Measurements from ENCODE around the gene FILIP1L. TPM values are rescaled to one million over a fixed set of nuclear protein-coding genes. Genes with fewer than 3 reads are reported as not detected.

Gene FILIP1L
- total and polyA plus RNA-seq, 2 of the 13 experiments (the other 11 are each of a cell fraction or from before 2014, with no cell fraction given) = 8.1 to 187 TPM

- TF ChIP-seq NFE2 (CRISPR knock-in tag; IDR thresholded peaks at IDR 0.05) = no peak
- TF ChIP-seq ZNF30 (CRISPR knock-in tag; IDR thresholded peaks at IDR 0.05) = no peak
- TF ChIP-seq HOMEZ (CRISPR knock-in tag; IDR thresholded peaks at IDR 0.05; ENCODE audit: low read depth) = peak; percentile 60; the same call in 1 of the 2 replicates
- TF ChIP-seq TBX3 (IDR thresholded peaks at IDR 0.05; ENCODE audit: borderline replicate concordance) = no peak
- peak; percentile 91; the same call in 1 of the 2 replicates for TF ChIP-seq ZKSCAN8 (CRISPR knock-in tag; IDR thresholded peaks at IDR 0.05; ENCODE audit: borderline replicate concordance)
- no peak for TF ChIP-seq BORCS8-MEF2B (CRISPR knock-in tag; IDR thresholded peaks at IDR 0.05)
- no peak for TF ChIP-seq ADNP (CRISPR knock-in tag; IDR thresholded peaks at IDR 0.05)
- TF ChIP-seq CEBPB (IDR thresholded peaks at IDR 0.05; ENCODE audit: borderline replicate concordance, low read depth, low read length) = no peak
- no peak for TF ChIP-seq ZNF782 (CRISPR knock-in tag; IDR thresholded peaks at IDR 0.05; ENCODE audit: borderline replicate concordance)
- TF ChIP-seq SP4 (CRISPR knock-in tag; IDR thresholded peaks at IDR 0.05) = no peak
- no peak for TF ChIP-seq CCDC6 (CRISPR knock-in tag; IDR thresholded peaks at IDR 0.05)
- no peak for TF ChIP-seq DNMT1 (CRISPR knock-in tag; IDR thresholded peaks at IDR 0.05)
- no peak for TF ChIP-seq HNRNPH1 (optimal IDR thresholded peaks at IDR 0.05; ENCODE audit: low read depth, low read length)
- no peak for TF ChIP-seq ZNF576 (CRISPR knock-in tag; IDR thresholded peaks at IDR 0.05)
- no peak for TF ChIP-seq ZFP82 (CRISPR knock-in tag; IDR thresholded peaks at IDR 0.05; ENCODE audit: borderline replicate concordance)
- TF ChIP-seq MYC (CRISPR knock-in tag; IDR thresholded peaks at IDR 0.05; ENCODE audit: borderline replicate concordance) = no peak
- peak; percentile 89 for TF ChIP-seq SOX5 (CRISPR knock-in tag; IDR thresholded peaks at IDR 0.05; ENCODE audit: borderline replicate concordance)
- no peak for TF ChIP-seq TFAP4 (IDR thresholded peaks at IDR 0.05; ENCODE audit: borderline replicate concordance, low read depth)
- no peak for TF ChIP-seq ZNF615 (CRISPR knock-in tag; IDR thresholded peaks at IDR 0.05; ENCODE audit: borderline replicate concordance)
- no peak for TF ChIP-seq USF2 (IDR thresholded peaks at IDR 0.05; ENCODE audit: low read depth, low read length)
- no peak for TF ChIP-seq USF2 (CRISPR knock-in tag; IDR thresholded peaks at IDR 0.05; ENCODE audit: borderline replicate concordance)
- TF ChIP-seq PRMT3 (CRISPR knock-in tag; IDR thresholded peaks at IDR 0.05; ENCODE audit: borderline replicate concordance, low read depth) = no peak
- TF ChIP-seq SUZ12 (IDR thresholded peaks at IDR 0.05; ENCODE audit: low read depth, low read length) = no peak
- 0 out of 2 replicates have a peak, but pooled peaks have one; percentile 20 for TF ChIP-seq ERF (CRISPR knock-in tag; IDR thresholded peaks at IDR 0.05)
Measured at GRCh38 chr3:99895703-99896441, 218.4 kb downstream of the FILIP1L start (continued).

Measured in HepG2 (cell line).